Activated CD4-positive, alpha-beta T cell treated with anti-CD3 and anti-CD28 coated beads, Interleukin-2, amount 10 ng/mL, durations not matched to agents 7 days and 5 days (primary cell): ENCODE measurements around the gene FURIN. TPM values are rescaled to one million over a fixed set of nuclear protein-coding genes. Genes with fewer than 3 reads are reported as not detected.
A peak's percentile ranks its signal among the peaks of the same experiment; 100 is the strongest.

Experiments
- CTCF ChIA-PET: fragments of 350-600 bp; sonication (Branson Sonifier 250); formaldehyde crosslinking; loops from one replicate; lab custom pipeline; 2021; ENCODE audit warnings: antibody characterized with exemption; lab: Charles Lee
- POLR2A ChIA-PET: fragments of 350-600 bp; sonication (Branson Sonifier 250); formaldehyde crosslinking; loops from one replicate; lab custom pipeline; 2021; ENCODE audit warnings: antibody characterized with exemption; lab: Charles Lee
- DNase-seq: peaks from one replicate; pipeline ENCODE4 v3.0.0-alpha.2; 2020
- H3K27ac Mint-ChIP-seq: one replicate; pipeline ENCODE4 v1.8.0; 2021; ENCODE audit warnings: mild to moderate bottlenecking, moderate library complexity, mixed read lengths
- H3K27me3 Mint-ChIP-seq: one replicate; pipeline ENCODE4 v1.8.0; 2021; ENCODE audit warnings: mixed read lengths
- H3K36me3 Mint-ChIP-seq: one replicate; pipeline ENCODE4 v1.8.0; 2021; ENCODE audit warnings: low read depth, mixed read lengths
- H3K4me1 Mint-ChIP-seq: one replicate; pipeline ENCODE4 v1.8.0; 2021; ENCODE audit warnings: mixed read lengths
- H3K4me3 Mint-ChIP-seq: one replicate; pipeline ENCODE4 v1.8.0; 2021; ENCODE audit warnings: mild to moderate bottlenecking, moderate library complexity, mixed read lengths
- H3K9me3 Mint-ChIP-seq: one replicate; pipeline ENCODE4 v1.8.0; 2021; ENCODE audit warnings: mixed read lengths
- total RNA-seq, 2 experiments: library from RNA; stranded (reverse); gene quantifications; one replicate each; pipeline ENCODE4 v1.2.3, GENCODE V29; 2021

The FURIN gene
- total RNA-seq, 2 experiments from 2014 or later, result 148 to 153 TPM

- DNase-seq, result peak; percentile 56
- H3K4me1 Mint-ChIP-seq, result peaks cover 66% of the 10 kb centered on the region
- peak overlapping the region; percentile 97 for H3K27ac Mint-ChIP-seq
- ChIA-PET POLR2A (interaction anchor here (0.6 to 2.1 kb wide), 6 partner anchors 10 to 144 kb away, joined by 3 to 11 read pairs (median 3); no protein-coding TSS in a partner anchor), CTCF (interaction anchor here (0.6 to 2.8 kb wide), 14 partner anchors 8 to 463 kb away, joined by 3 to 14 read pairs (median 4); no protein-coding TSS in a partner anchor)
- peaks cover 3% of the 10 kb centered on the region for H3K9me3 Mint-ChIP-seq
- peaks cover 12% of the 10 kb centered on the region for H3K36me3 Mint-ChIP-seq
- no peaks in the 10 kb centered on the region for H3K27me3 Mint-ChIP-seq
- peak overlapping the region; percentile 68 for H3K4me3 Mint-ChIP-seq
These were observed 38.4 kb upstream of the FURIN start for GRCh38 chr15:90829942-90830440.

- DNase-seq, result no peak
- ChIA-PET POLR2A (no interaction called here), CTCF (interaction anchor here (0.7 to 1.2 kb wide), 4 partner anchors 10 to 17 kb away, joined by 3 to 6 read pairs (median 4); no protein-coding TSS in a partner anchor)
- Mint-ChIP-seq H3K4me3 (no peak overlapping the region), H3K9me3 (no peaks in the 10 kb centered on the region), H3K27me3 (no peaks in the 10 kb centered on the region), H3K27ac (no peak overlapping the region), H3K4me1 (peaks cover 81% of the 10 kb centered on the region), H3K36me3 (peaks cover 6% of the 10 kb centered on the region)
These were observed 33.8 kb upstream of the FURIN start for GRCh38 chr15:90834626-90835025.

- no peaks in the 10 kb centered on the region for H3K27me3 Mint-ChIP-seq
- no peaks in the 10 kb centered on the region for H3K9me3 Mint-ChIP-seq
- no peak for DNase-seq
- no peak overlapping the region for H3K4me3 Mint-ChIP-seq
- ChIA-PET CTCF (interaction anchor here (0.7 to 2.6 kb wide), 5 partner anchors 9 to 309 kb away, joined by 3 to 13 read pairs (median 4); no protein-coding TSS in a partner anchor), POLR2A (no interaction called here)
- H3K27ac Mint-ChIP-seq, result peak overlapping the region; percentile 89
- H3K4me1 Mint-ChIP-seq, result peaks cover 81% of the 10 kb centered on the region
- H3K36me3 Mint-ChIP-seq, result peaks cover 6% of the 10 kb centered on the region
These were observed 32.0 kb upstream of the FURIN start for GRCh38 chr15:90836296-90836871.

- DNase-seq, result no peak
- POLR2A ChIA-PET, result interaction anchor here (1.1 to 1.2 kb wide), 3 partner anchors 11 to 35 kb away, joined by 3 to 6 read pairs (median 3); no protein-coding TSS in a partner anchor
- H3K4me3 Mint-ChIP-seq, result peak overlapping the region; percentile 80
- H3K36me3 Mint-ChIP-seq, result peaks cover 12% of the 10 kb centered on the region
- peak overlapping the region; percentile 89 for H3K27ac Mint-ChIP-seq
- H3K9me3 Mint-ChIP-seq, result no peaks in the 10 kb centered on the region
- H3K4me1 Mint-ChIP-seq, result peaks cover 85% of the 10 kb centered on the region
- no peaks in the 10 kb centered on the region for H3K27me3 Mint-ChIP-seq
- CTCF ChIA-PET, result interaction anchor here (1.6 to 4.2 kb wide), 6 partner anchors 9 to 28 kb away, joined by 4 to 30 read pairs (median 6); no protein-coding TSS in a partner anchor
These were observed 31.3 kb upstream of the FURIN start for GRCh38 chr15:90837094-90837493.

- H3K9me3 Mint-ChIP-seq, result no peaks in the 10 kb centered on the region
- peak; percentile 88 for DNase-seq
- H3K4me3 Mint-ChIP-seq, result peak overlapping the region; percentile 80
- peaks cover 15% of the 10 kb centered on the region for H3K36me3 Mint-ChIP-seq
- H3K4me1 Mint-ChIP-seq, result peaks cover 82% of the 10 kb centered on the region
- ChIA-PET CTCF (interaction anchor here (0.6 to 4.2 kb wide), 10 partner anchors 8 to 1711 kb away, joined by 3 to 30 read pairs (median 6); partner anchors contain the start of gene HDDC3), POLR2A (interaction anchor here (0.8 to 1.2 kb wide), 5 partner anchors 12 to 121 kb away, joined by 3 to 6 read pairs (median 3); partner anchors contain the start of gene BLM)
- H3K27ac Mint-ChIP-seq, result peak overlapping the region; percentile 89
- H3K27me3 Mint-ChIP-seq, result no peaks in the 10 kb centered on the region
These were observed 30.2 kb upstream of the FURIN start for GRCh38 chr15:90838139-90838538.

- DNase-seq, result no peak
- H3K4me3 Mint-ChIP-seq, result peak overlapping the region; percentile 80
- H3K27ac Mint-ChIP-seq, result peak overlapping the region; percentile 89
- H3K36me3 Mint-ChIP-seq, result peaks cover 18% of the 10 kb centered on the region
- ChIA-PET POLR2A (interaction anchor here (0.8 kb wide), 2 partner anchors 20 to 122 kb away, joined by 3 read pairs; partner anchors contain the start of gene BLM), CTCF (interaction anchor here (0.6 to 4.2 kb wide), 12 partner anchors 9 to 1711 kb away, joined by 3 to 30 read pairs (median 6); partner anchors contain the start of gene HDDC3)
- peaks cover 82% of the 10 kb centered on the region for H3K4me1 Mint-ChIP-seq
- H3K27me3 Mint-ChIP-seq, result no peaks in the 10 kb centered on the region
- no peaks in the 10 kb centered on the region for H3K9me3 Mint-ChIP-seq
These were observed 29.8 kb upstream of the FURIN start for GRCh38 chr15:90838544-90838943.

DNA sequence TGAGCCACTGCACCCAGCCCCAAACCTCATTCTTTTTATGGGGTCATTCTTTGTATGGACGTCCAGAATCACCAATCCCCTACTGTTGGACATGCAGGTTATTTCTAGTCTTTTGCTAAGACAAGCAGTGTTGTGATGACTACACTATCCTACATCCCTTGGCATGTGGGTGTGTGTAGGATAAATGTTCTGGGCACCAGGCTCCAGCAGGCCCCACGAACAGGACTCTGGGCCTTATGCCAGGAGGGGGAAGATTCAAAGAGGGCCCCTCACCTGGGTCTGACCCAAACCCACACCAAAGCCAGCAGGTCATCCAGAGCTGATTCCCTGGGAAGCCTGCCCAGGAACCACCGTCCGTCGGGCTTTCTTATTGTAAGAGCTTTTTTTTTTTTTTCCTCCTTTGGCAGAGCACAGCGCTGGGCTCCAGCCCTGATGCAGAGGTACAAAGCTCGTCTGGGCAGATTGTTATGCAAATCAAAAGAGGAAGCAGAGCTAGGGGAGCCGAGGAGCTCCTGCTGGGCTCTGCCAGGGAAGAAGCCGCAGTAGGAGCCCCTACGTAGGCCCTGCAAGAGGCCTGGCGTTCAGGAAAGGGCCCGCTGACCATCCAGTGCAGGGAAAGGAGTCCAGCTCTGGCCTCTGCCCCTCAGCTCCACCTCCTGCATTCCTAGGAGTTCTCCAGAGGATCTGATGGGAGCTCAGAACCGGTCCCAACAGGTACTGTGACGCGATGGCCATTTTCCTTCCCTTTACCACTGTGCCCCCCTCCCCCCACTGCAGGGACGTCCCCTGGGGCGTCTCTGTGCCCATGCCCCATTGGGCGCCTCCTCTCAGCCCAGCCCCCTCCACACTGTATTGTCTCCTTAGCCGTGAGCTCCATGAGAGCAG, 29.0 kb upstream of the FURIN start:
- ChIA-PET POLR2A (interaction anchor here (0.8 to 1.4 kb wide), 2 partner anchors 9 to 21 kb away, joined by 3 to 11 read pairs; no protein-coding TSS in a partner anchor), CTCF (interaction anchor here (0.8 to 4.2 kb wide), 10 partner anchors 10 to 32 kb away, joined by 3 to 30 read pairs (median 4); partner anchors contain the start of gene FURIN)
- peak; percentile 32 for DNase-seq
- Mint-ChIP-seq H3K4me3 (peak overlapping the region; percentile 80), H3K27me3 (no peaks in the 10 kb centered on the region), H3K36me3 (peaks cover 24% of the 10 kb centered on the region), H3K9me3 (no peaks in the 10 kb centered on the region), H3K27ac (peak overlapping the region; percentile 89), H3K4me1 (peaks cover 80% of the 10 kb centered on the region)

GRCh38 chr15:90840157-90840855, 28.1 kb upstream of the FURIN start:
- Mint-ChIP-seq H3K36me3 (peaks cover 24% of the 10 kb centered on the region), H3K27ac (peak overlapping the region; percentile 89), H3K27me3 (no peaks in the 10 kb centered on the region), H3K9me3 (no peaks in the 10 kb centered on the region), H3K4me1 (peaks cover 77% of the 10 kb centered on the region), H3K4me3 (peak overlapping the region; percentile 80)
- ChIA-PET POLR2A (interaction anchor here (1.4 kb wide), 1 partner anchor 10 kb away, joined by 11 read pairs; no protein-coding TSS in a partner anchor), CTCF (interaction anchor here (0.8 to 4.2 kb wide), 7 partner anchors 9 to 30 kb away, joined by 3 to 30 read pairs (median 4); partner anchors contain the start of gene FURIN)
- no peak for DNase-seq

DNA sequence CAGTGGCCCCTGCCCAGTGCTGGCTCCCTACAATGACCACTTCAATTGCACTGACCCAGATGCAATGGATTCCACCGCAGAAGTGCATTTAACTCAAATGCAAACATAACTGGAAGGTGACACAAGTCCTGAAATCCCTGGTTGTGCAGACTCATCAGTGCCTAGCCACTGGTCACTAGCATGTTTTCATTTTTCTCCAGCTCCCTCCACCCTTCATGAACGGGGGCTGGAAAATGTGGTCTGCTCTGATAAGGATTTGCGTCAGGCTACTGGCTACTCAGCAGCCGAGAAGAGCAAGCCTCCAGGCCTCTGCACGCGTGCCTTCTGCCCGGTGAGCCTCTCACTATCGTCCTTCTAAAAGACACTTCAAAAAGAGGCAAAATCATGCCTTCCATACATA, 27.4 kb upstream of the FURIN start:
- Mint-ChIP-seq H3K4me3 (peak overlapping the region; percentile 80), H3K27ac (no peak overlapping the region), H3K4me1 (peaks cover 78% of the 10 kb centered on the region), H3K9me3 (no peaks in the 10 kb centered on the region), H3K27me3 (no peaks in the 10 kb centered on the region), H3K36me3 (peaks cover 24% of the 10 kb centered on the region)
- no peak for DNase-seq
- CTCF ChIA-PET, result interaction anchor here (1.8 to 4.2 kb wide), 3 partner anchors 8 to 19 kb away, joined by 4 to 30 read pairs (median 7); no protein-coding TSS in a partner anchor
- POLR2A ChIA-PET, result no interaction called here

DNA sequence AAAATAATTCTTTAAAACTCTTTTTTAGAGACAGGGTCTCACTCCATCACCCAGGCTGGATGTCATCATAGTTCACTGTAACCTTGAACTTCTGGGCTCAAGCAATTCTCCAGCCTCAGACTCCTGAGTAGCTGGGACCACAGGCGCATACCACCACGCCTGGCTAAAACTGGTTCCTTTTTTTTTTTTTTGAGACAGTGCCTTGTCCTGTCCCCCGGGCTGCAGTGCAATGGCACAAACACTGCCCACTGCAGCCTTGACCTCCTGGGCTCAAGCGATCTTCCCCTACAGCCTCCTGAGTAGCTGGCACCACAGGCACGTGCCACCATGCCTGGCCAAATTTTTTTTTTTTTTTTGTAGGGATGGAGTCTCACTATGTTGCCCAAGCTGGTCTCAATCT, 23.7 kb upstream of the FURIN start:
- Mint-ChIP-seq H3K9me3 (no peaks in the 10 kb centered on the region), H3K27ac (no peak overlapping the region), H3K4me3 (no peak overlapping the region), H3K27me3 (no peaks in the 10 kb centered on the region), H3K4me1 (peaks cover 53% of the 10 kb centered on the region), H3K36me3 (peaks cover 28% of the 10 kb centered on the region)
- no peak for DNase-seq
- ChIA-PET POLR2A (interaction anchor here (0.7 kb wide), 1 partner anchor 32 kb away, joined by 7 read pairs; no protein-coding TSS in a partner anchor), CTCF (interaction anchor here (0.7 to 2.6 kb wide), 10 partner anchors 10 to 90 kb away, joined by 3 to 11 read pairs (median 4); no protein-coding TSS in a partner anchor)
